Gastroesophageal sphincter (tissue), 3 donors: ENCODE measurements around the gene SEMA6A.

Experiments used
- EP300 ChIP-seq: sonication (generic); formaldehyde crosslinking; IDR thresholded peaks from one replicate; pipeline ENCODE4 v1.6.1; 2017; ENCODE audit warnings: antibody characterized with exemption, mild to moderate bottlenecking
- POLR2A ChIP-seq, 2 donors: fragments of 450-650 bp; IDR thresholded peaks; one replicate each; pipeline ENCODE4 v1.6.1; 2017; ENCODE audit warnings: antibody characterized with exemption in 2 of 2, mild to moderate bottlenecking in 2 of 2, moderate library complexity in 1 of 2
- POLR2AphosphoS5 ChIP-seq: sonication (generic); formaldehyde crosslinking; IDR thresholded peaks from one replicate; pipeline ENCODE4 v1.6.1; 2017; ENCODE audit warnings: antibody characterized with exemption
- TF ChIP-seq, protein P1 (sequence below), 4 experiments: fragments of 200-600 bp in 2 of 4; fragments of 450-650 bp in 2 of 4; sonication (generic) in 1 of 4; IDR thresholded peaks; one replicate each; pipeline ENCODE4 v1.5.1; 2017 to 2019; ENCODE audit warnings: antibody characterized with exemption in 4 of 4, mild to moderate bottlenecking in 2 of 4, moderate library complexity in 2 of 4

DNA sequence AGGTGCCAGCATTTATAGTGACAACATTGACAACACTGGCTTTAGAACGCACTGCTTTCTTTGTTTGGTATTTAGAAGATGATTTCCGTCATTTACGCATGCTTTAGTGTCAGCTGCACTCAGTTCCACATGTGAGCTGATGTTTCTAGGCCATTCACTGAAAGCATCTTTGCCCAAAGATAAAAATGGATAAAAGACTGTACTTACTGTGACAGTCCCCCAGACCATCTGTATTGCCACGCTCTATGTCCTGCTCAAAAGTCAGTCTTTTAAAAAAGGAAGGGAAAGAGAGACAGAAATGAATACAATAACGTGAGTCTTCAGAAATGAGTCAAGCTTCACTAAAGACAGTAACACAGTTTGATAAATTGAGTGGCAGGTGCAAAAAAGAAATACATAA is 99.3 kb downstream of the SEMA6A start:
- TF ChIP-seq, protein P1, sequence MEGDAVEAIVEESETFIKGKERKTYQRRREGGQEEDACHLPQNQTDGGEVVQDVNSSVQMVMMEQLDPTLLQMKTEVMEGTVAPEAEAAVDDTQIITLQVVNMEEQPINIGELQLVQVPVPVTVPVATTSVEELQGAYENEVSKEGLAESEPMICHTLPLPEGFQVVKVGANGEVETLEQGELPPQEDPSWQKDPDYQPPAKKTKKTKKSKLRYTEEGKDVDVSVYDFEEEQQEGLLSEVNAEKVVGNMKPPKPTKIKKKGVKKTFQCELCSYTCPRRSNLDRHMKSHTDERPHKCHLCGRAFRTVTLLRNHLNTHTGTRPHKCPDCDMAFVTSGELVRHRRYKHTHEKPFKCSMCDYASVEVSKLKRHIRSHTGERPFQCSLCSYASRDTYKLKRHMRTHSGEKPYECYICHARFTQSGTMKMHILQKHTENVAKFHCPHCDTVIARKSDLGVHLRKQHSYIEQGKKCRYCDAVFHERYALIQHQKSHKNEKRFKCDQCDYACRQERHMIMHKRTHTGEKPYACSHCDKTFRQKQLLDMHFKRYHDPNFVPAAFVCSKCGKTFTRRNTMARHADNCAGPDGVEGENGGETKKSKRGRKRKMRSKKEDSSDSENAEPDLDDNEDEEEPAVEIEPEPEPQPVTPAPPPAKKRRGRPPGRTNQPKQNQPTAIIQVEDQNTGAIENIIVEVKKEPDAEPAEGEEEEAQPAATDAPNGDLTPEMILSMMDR (IDR thresholded peaks at IDR 0.05): no peak
- no peak for TF ChIP-seq POLR2A (IDR thresholded peaks at IDR 0.05)
- TF ChIP-seq POLR2AphosphoS5: no peak
- TF ChIP-seq EP300: no peak
